A549 (cell line): ENCODE measurements around the gene GLS. TPM values are rescaled to one million over a fixed set of nuclear protein-coding genes. Genes with fewer than 3 reads are reported as not detected.

Experiments used
- ATAC-seq, 2 experiments: fragments of 200-7000 bp in 1 of 2; fragments of >200 bp in 1 of 2; cut with Nextera tagmentation in 1 of 2; cut with Tn5 transposase in 1 of 2; 3 replicates each; pipeline versions ENCODE4 v1.8.0 to v1.9.1; 2018 to 2020; ENCODE audit warnings: mild to moderate bottlenecking in 1 of 2, moderate library complexity in 1 of 2
- CTCF ChIA-PET: fragments of 300-600 bp; sonication (Branson Sonifier 250); formaldehyde crosslinking; extraction: SDS; loops from one replicate; lab custom pipeline; 2021; ENCODE audit warnings: antibody characterized with exemption, inconsistent platforms; lab: Yijun Ruan, JAX
- POLR2A ChIA-PET: fragments of 350-600 bp; formaldehyde crosslinking; extraction: SDS; loops from one replicate; lab custom pipeline; 2021; ENCODE audit warnings: antibody characterized with exemption, inconsistent platforms; lab: Yijun Ruan, JAX
- DNase-seq, 2 experiments: peaks; one replicate each; pipeline versions ENCODE4 v3.0.0 to v3.0.0-alpha.2; 2011 to 2016; ENCODE audit warnings: low read depth in 1 of 2, low spot score in 1 of 2
- FAIRE-seq: peaks from 2 replicates; lab custom pipeline; 2011; peaks lifted over from hg19 to GRCh38; lab: Jason Lieb, UNC
- H3K27ac ChIP-seq, 2 experiments: fragments of >200 bp; sonication (Bioruptor Twin); formaldehyde crosslinking; 3 replicates each; pipeline ENCODE4 v1.5.1; 2016 to 2017
- H3K4me1 ChIP-seq: fragments of >200 bp; sonication (Bioruptor Twin); formaldehyde crosslinking; 3 replicates; pipeline ENCODE4 v1.6.1; 2016
- H3K4me2 ChIP-seq: fragments of >200 bp; sonication (Bioruptor Twin); formaldehyde crosslinking; 3 replicates; pipeline ENCODE4 v1.6.1; 2016
- H3K4me3 ChIP-seq: fragments of >200 bp; sonication (Bioruptor Twin); formaldehyde crosslinking; 3 replicates; pipeline ENCODE4 v1.5.1; 2016
- H3K9me3 ChIP-seq: fragments of >200 bp; sonication (Bioruptor Twin); formaldehyde crosslinking; 3 replicates; pipeline ENCODE4 v1.6.1; 2016
- ATOH8 ChIP-seq: fragments of 250-450 bp; sonication (Bioruptor Pico); IDR thresholded peaks from 2 replicates; pipeline ENCODE4 v1.5.0; 2020; ENCODE audit warnings: low read depth, mild to moderate bottlenecking, moderate library complexity
- BCL3 ChIP-seq: fragments of >200 bp; sonication (Bioruptor Twin); formaldehyde crosslinking; IDR thresholded peaks from 3 replicates; pipeline ENCODE4 v1.6.1; 2016
- BHLHE40 ChIP-seq: IDR thresholded peaks from 2 replicates; pipeline ENCODE4 v1.6.1; 2012; ENCODE audit warnings: low read depth, low read length, inconsistent platforms
- CEBPB ChIP-seq, 2 experiments: fragments of >200 bp in 1 of 2; sonication (Bioruptor Twin) in 1 of 2; formaldehyde crosslinking in 1 of 2; IDR thresholded peaks; 2 replicates each; pipeline ENCODE4 v1.6.1; 2012 to 2016
- CHD2 ChIP-seq: fragments of 150-350 bp; IDR thresholded peaks from 2 replicates; pipeline ENCODE4 v1.6.1; 2014; ENCODE audit warnings: low read length; ENCODE audit not compliant: partially characterized antibody
- ESRRA ChIP-seq: fragments of 150-350 bp; IDR thresholded peaks from 2 replicates; pipeline ENCODE4 v1.6.1; 2014; ENCODE audit warnings: mild to moderate bottlenecking, low read length, borderline replicate concordance
- GATA3 ChIP-seq: IDR thresholded peaks from 2 replicates; pipeline ENCODE4 v1.6.1; 2012; ENCODE audit warnings: borderline replicate concordance
- HDAC2 ChIP-seq: fragments of 200-600 bp; sonication (generic); IDR thresholded peaks from 2 replicates; pipeline ENCODE4 v1.6.1; 2016
- JUN ChIP-seq, 2 experiments: fragments of >200 bp; sonication (Bioruptor Twin); formaldehyde crosslinking; IDR thresholded peaks; 2 replicates in 1 of 2; 3 replicates in 1 of 2; pipeline ENCODE4 v1.6.1; 2016 to 2017
- JUNB ChIP-seq: fragments of >200 bp; sonication (Bioruptor Twin); formaldehyde crosslinking; IDR thresholded peaks from 2 replicates; pipeline ENCODE4 v1.6.1; 2016
- MAFK ChIP-seq: fragments of 450-650 bp; IDR thresholded peaks from 2 replicates; pipeline ENCODE4 v1.6.1; 2014; ENCODE audit not compliant: partially characterized antibody
- PBX3 ChIP-seq: IDR thresholded peaks from 2 replicates; pipeline ENCODE4 v1.6.1; 2012
- PHF8 ChIP-seq: fragments of 200-600 bp; sonication (generic); IDR thresholded peaks from 2 replicates; pipeline ENCODE4 v1.6.1; 2016; ENCODE audit warnings: low read depth, mild to moderate bottlenecking, antibody characterized with exemption, moderate library complexity, borderline replicate concordance
- POLR2A ChIP-seq: IDR thresholded peaks from 2 replicates; pipeline ENCODE4 v1.6.1; 2012; ENCODE audit warnings: mild to moderate bottlenecking, low read length
- RAD21 ChIP-seq, 2 experiments: fragments of >200 bp in 1 of 2; sonication (Bioruptor Twin) in 1 of 2; formaldehyde crosslinking in 1 of 2; IDR thresholded peaks in 1 of 2; conservative IDR thresholded peaks in 1 of 2; 2 replicates in 1 of 2; 3 replicates in 1 of 2; pipeline ENCODE4 v1.6.1; 2012 to 2018; ENCODE audit warnings: inconsistent platforms in 1 of 2
- RARB ChIP-seq: fragments of 250-450 bp; sonication (Bioruptor Pico); IDR thresholded peaks from 2 replicates; pipeline ENCODE4 v1.8.0; 2021; ENCODE audit warnings: mild to moderate bottlenecking, moderate library complexity
- RFX5 ChIP-seq: fragments of 450-650 bp; IDR thresholded peaks from 2 replicates; pipeline ENCODE4 v1.7.1; 2014; ENCODE audit warnings: antibody characterized with exemption, mild to moderate bottlenecking, moderate library complexity
- RNF2 ChIP-seq: fragments of 200-600 bp; sonication (generic); IDR thresholded peaks from 2 replicates; pipeline ENCODE4 v1.6.1; 2016; ENCODE audit warnings: low read depth, mild to moderate bottlenecking, antibody characterized with exemption, moderate library complexity, borderline replicate concordance
- SMC3 ChIP-seq: fragments of >200 bp; sonication (Bioruptor Twin); formaldehyde crosslinking; IDR thresholded peaks from 3 replicates; pipeline ENCODE4 v1.6.1; 2018; ENCODE audit warnings: inconsistent platforms
- TFCP2L1 ChIP-seq: fragments of 250-450 bp; sonication (Bioruptor Pico); IDR thresholded peaks from 2 replicates; pipeline ENCODE4 v1.5.0; 2021; ENCODE audit warnings: mild to moderate bottlenecking
- TP53 ChIP-seq: fragments of 250-450 bp; sonication (Bioruptor Pico); IDR thresholded peaks from 2 replicates; pipeline ENCODE4 v1.5.0; 2021; ENCODE audit warnings: mild to moderate bottlenecking, moderate library complexity
- ZNF302 ChIP-seq: fragments of 250-450 bp; sonication (Bioruptor Pico); IDR thresholded peaks from 2 replicates; pipeline ENCODE4 v1.9.0; 2021; ENCODE audit warnings: inconsistent platforms, mild to moderate bottlenecking, moderate library complexity
- ZSCAN20 ChIP-seq: fragments of 250-450 bp; sonication (Bioruptor Pico); IDR thresholded peaks from 2 replicates; pipeline ENCODE4 v1.8.0; 2022; ENCODE audit warnings: mild to moderate bottlenecking, moderate library complexity
- WGBS: methylation state at CpG from one replicate; pipeline ENCODE4 v1.1.6; 2017; ENCODE audit errors: missing lambda C conversion rate; 5-methylcytosine and 5-hydroxymethylcytosine counted together
- polyA minus RNA-seq: library from RNA; depleted of rRNA, polyadenylated mRNA; stranded (reverse); fragments of >200 nt; gene quantifications from 2 replicates; pipeline ENCODE4 v1.2.3, GENCODE V29; 2011; rRNA and poly(A)+ RNA removed
- polyA plus RNA-seq, 4 experiments: library from polyadenylated mRNA; depleted of rRNA in 3 of 4; stranded (reverse); fragments of >200 nt; fragmentation: RNase III in 1 of 4; extraction: RNeasy Plus Mini Kit Qiagen cat#74134 plus additional on column Dnase treatment in 1 of 4; gene quantifications; 2 replicates in 3 of 4; 3 replicates in 1 of 4; pipeline ENCODE4 v1.2.3, GENCODE V29; 2011 to 2017
- TF ChIP-seq, protein P1 (sequence below): IDR thresholded peaks from 2 replicates; pipeline ENCODE4 v1.6.1; 2012
- TF ChIP-seq, protein P2 (sequence below): fragments of >200 bp; sonication (Bioruptor Twin); formaldehyde crosslinking; IDR thresholded peaks from 2 replicates; pipeline ENCODE4 v1.6.1; 2016
- TF ChIP-seq, protein P3 (sequence below): IDR thresholded peaks from 2 replicates; pipeline ENCODE4 v1.6.1; 2012; ENCODE audit warnings: low read depth, borderline replicate concordance

The GLS gene
- polyA plus RNA-seq (2011; rRNA removed) (221 and 269 TPM in 2 replicates), polyA plus RNA-seq (2017; fragmentation: RNase III; extraction: RNeasy Plus Mini Kit Qiagen cat#74134 plus additional on column Dnase treatment) (270 to 321 TPM (median 286 TPM) in 3 replicates), polyA minus RNA-seq (194 and 213 TPM in 2 replicates)
- polyA plus RNA-seq (2012; cell fraction: cytosol; rRNA removed), result 27.9 and 32.7 TPM in 2 replicates
- polyA plus RNA-seq (2012; cell fraction: nucleus; rRNA removed), result 49.7 and 80.3 TPM in 2 replicates

- Histone ChIP-seq H3K27ac (peak within 1 kb of the TSS; percentile 93 to 99), H3K4me3 (peak within 1 kb of the TSS; percentile 98), H3K4me2 (peak within 1 kb of the TSS; percentile 91), H3K9me3 (no peaks in the 10 kb centered on the region), H3K4me1 (peaks cover 19% of the 10 kb centered on the region; the same call in 2 of the 3 replicates)
- POLR2A ChIA-PET, result interaction anchor here (0.6 to 4.1 kb wide), 14 partner anchors 8 to 691 kb away, joined by 3 to 45 read pairs (median 4); no protein-coding TSS in a partner anchor
- TF ChIP-seq, protein P1, sequence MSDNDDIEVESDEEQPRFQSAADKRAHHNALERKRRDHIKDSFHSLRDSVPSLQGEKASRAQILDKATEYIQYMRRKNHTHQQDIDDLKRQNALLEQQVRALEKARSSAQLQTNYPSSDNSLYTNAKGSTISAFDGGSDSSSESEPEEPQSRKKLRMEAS, result peak; percentile 68
- TF ChIP-seq CEBPB (IDR thresholded peaks at IDR 0.05), result no peak
- 0 out of 5 replicates have a peak, but pooled peaks of 1 of the 2 experiments have one; percentile 7 for TF ChIP-seq RAD21 (conservative IDR thresholded peaks at IDR 0.05 in 1 of 2, IDR thresholded peaks at IDR 0.05 in 1 of 2)
- TF ChIP-seq SMC3, result 0 out of 3 replicates have a peak, but pooled peaks have one; percentile 11
- TF ChIP-seq GATA3, result peak; percentile 33; the same call in 1 of the 2 replicates
- TF ChIP-seq HDAC2, result no peak
- TF ChIP-seq MAFK, result peak; percentile 25
- TF ChIP-seq TFCP2L1 (CRISPR knock-in tag), result 0 out of 2 replicates have a peak, but pooled peaks have one; percentile 55
- TF ChIP-seq RNF2, result no peak
- TF ChIP-seq, protein P2, sequence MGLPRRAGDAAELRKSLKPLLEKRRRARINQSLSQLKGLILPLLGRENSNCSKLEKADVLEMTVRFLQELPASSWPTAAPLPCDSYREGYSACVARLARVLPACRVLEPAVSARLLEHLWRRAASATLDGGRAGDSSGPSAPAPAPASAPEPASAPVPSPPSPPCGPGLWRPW, result no peak
- 0 out of 2 replicates have a peak, but pooled peaks have one; percentile 39 for TF ChIP-seq RARB (CRISPR knock-in tag)
- TF ChIP-seq JUN (IDR thresholded peaks at IDR 0.05), result peak; percentile 63 to 97; a peak in 4 of 5 replicates
- TF ChIP-seq JUNB, result no peak
- no peak for TF ChIP-seq ATOH8
- TF ChIP-seq, protein P3, sequence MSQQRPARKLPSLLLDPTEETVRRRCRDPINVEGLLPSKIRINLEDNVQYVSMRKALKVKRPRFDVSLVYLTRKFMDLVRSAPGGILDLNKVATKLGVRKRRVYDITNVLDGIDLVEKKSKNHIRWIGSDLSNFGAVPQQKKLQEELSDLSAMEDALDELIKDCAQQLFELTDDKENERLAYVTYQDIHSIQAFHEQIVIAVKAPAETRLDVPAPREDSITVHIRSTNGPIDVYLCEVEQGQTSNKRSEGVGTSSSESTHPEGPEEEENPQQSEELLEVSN, result peak; percentile 71; the same call in 1 of the 2 replicates
- no peak for TF ChIP-seq TP53 (CRISPR knock-in tag)
- TF ChIP-seq ZNF302, result no peak
- no peak for TF ChIP-seq ESRRA
- TF ChIP-seq ZSCAN20 (CRISPR knock-in tag), result no peak
- peak; percentile 82; the same call in 1 of the 2 replicates for TF ChIP-seq PHF8
- peak; percentile 96 for TF ChIP-seq POLR2A
- no peak for TF ChIP-seq CHD2
- peak; percentile 58; the same call in 1 of the 2 replicates for TF ChIP-seq PBX3
- no peak for TF ChIP-seq RFX5
- TF ChIP-seq BHLHE40, result no peak
- TF ChIP-seq BCL3, result peak; percentile 95
- WGBS, result under 1% methylated on average over 45 of the region's 56 CpGs
- peak; percentile 95 to 97 for DNase-seq
- peak; percentile 86 to 93 for ATAC-seq
- FAIRE-seq, result no peak
- CTCF ChIA-PET, result interaction anchor here (0.8 to 1.0 kb wide), 3 partner anchors 14 to 100 kb away, joined by 3 to 4 read pairs (median 3); no protein-coding TSS in a partner anchor
These were observed at the start of gene GLS for GRCh38 chr2:190880378-190881083. GLS (plus strand) TSS chr2:190880821; CDS start chr2:190881085, 264 bp downstream.
